Mesendoderm (in vitro differentiated cells): Measurements from ENCODE around the gene KRTAP17-1.

Experiments
- DNase-seq: peaks from one replicate; pipeline ENCODE4 v3.0.0; 2013
- H2AK5ac ChIP-seq: 2 replicates; pipeline ENCODE4 v1.6.1; 2013; ENCODE audit warnings: low read length, inconsistent platforms
- H2BK120ac ChIP-seq: 2 replicates; pipeline ENCODE4 v1.6.1; 2013; ENCODE audit warnings: low read depth, mild to moderate bottlenecking, low read length, moderate library complexity, mixed read lengths
- H2BK15ac ChIP-seq: replicated peaks from 2 replicates; pipeline ENCODE4 v1.6.1; 2013; ENCODE audit warnings: low read depth, mild to moderate bottlenecking, moderate library complexity
- H2BK5ac ChIP-seq: 2 replicates; pipeline ENCODE4 v1.6.1; 2013; ENCODE audit warnings: low read length, inconsistent platforms
- H3K18ac ChIP-seq: 2 replicates; pipeline ENCODE4 v1.6.1; 2013; ENCODE audit warnings: mild to moderate bottlenecking, low read length, mixed read lengths
- H3K23ac ChIP-seq: one replicate; pipeline ENCODE4 v1.6.1; 2013; ENCODE audit warnings: low read length
- H3K27ac ChIP-seq: 2 replicates; pipeline ENCODE4 v1.5.1; 2013; ENCODE audit warnings: low read depth, mild to moderate bottlenecking, inconsistent platforms, low read length, moderate library complexity
- H3K27me3 ChIP-seq: 2 replicates; pipeline ENCODE4 v1.6.1; 2013; ENCODE audit warnings: low read length, control low read depth, mild to moderate bottlenecking, inconsistent platforms; ENCODE audit not compliant: insufficient read depth, poor library complexity
- H3K36me3 ChIP-seq: 2 replicates; pipeline ENCODE4 v1.6.1; 2013; ENCODE audit warnings: low read length, inconsistent platforms; ENCODE audit not compliant: control insufficient read depth, insufficient read depth
- H3K4ac ChIP-seq: one replicate; pipeline ENCODE4 v1.6.1; 2013; ENCODE audit warnings: low read depth, mild to moderate bottlenecking, low read length, moderate library complexity
- H3K4me1 ChIP-seq: 2 replicates; pipeline ENCODE4 v1.6.1; 2013; ENCODE audit warnings: low read depth, low read length, inconsistent platforms; ENCODE audit not compliant: control insufficient read depth
- H3K4me2 ChIP-seq: 2 replicates; pipeline ENCODE4 v1.6.1; 2013; ENCODE audit warnings: low read length
- H3K4me3 ChIP-seq: 2 replicates; pipeline ENCODE4 v1.5.1; 2013; ENCODE audit warnings: mild to moderate bottlenecking, low read length
- H3K56ac ChIP-seq: one replicate; pipeline ENCODE4 v1.6.1; 2013; ENCODE audit warnings: low read length
- H3K79me1 ChIP-seq: 2 replicates; pipeline ENCODE4 v1.6.1; 2013; ENCODE audit warnings: low read length, inconsistent platforms
- H3K79me2 ChIP-seq: 2 replicates; pipeline ENCODE4 v1.6.1; 2013; ENCODE audit warnings: mild to moderate bottlenecking, low read length; ENCODE audit not compliant: control insufficient read depth, insufficient read depth
- H3K9ac ChIP-seq: 2 replicates; pipeline ENCODE4 v1.6.1; 2013; ENCODE audit warnings: low read length, inconsistent platforms
- H4K5ac ChIP-seq: one replicate; pipeline ENCODE4 v1.6.1; 2013; ENCODE audit warnings: low read length
- H4K8ac ChIP-seq: one replicate; pipeline ENCODE4 v1.6.1; 2013; ENCODE audit warnings: low read depth, mild to moderate bottlenecking, control low read depth, low read length, moderate library complexity
- WGBS: extraction: QIAGEN DNeasy Blood & Tissue Kit; methylation state at CpG from one replicate; pipeline ENCODE4 v1.1.7; 2013; ENCODE audit warnings: low lambda C conversion rate, missing lambda C conversion rate; ENCODE audit not compliant: insufficient coverage; ENCODE audit errors: extremely low coverage; 5-methylcytosine and 5-hydroxymethylcytosine counted together

Gene KRTAP17-1

DNA sequence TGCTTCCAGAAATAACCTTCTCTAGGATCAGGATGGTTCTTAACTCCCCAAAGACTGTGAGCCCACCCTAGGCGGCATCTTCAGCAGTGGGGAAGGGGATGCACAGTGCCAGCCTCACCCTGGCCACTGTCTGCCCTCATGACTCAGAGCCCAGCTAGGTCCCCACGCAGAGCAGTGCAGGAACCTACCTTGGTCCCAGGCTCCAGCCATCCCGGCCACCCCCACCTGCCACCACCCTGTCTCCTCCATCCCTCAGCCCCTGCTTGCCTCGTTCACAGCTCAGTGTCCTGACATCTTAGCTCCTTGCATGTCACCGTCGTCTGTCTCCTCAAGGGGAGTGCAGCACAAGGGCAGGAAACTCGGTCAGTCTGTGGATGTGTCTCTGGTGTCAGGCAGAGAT lies 16.1 kb upstream of the KRTAP17-1 start:
- H2BK15ac ChIP-seq = no peak overlapping the region
- H3K27me3 ChIP-seq = no peaks in the 10 kb centered on the region
- no peak overlapping the region for H2AK5ac ChIP-seq
- H3K4me1 ChIP-seq = peaks cover 2% of the 10 kb centered on the region
- no CpG with 5 or more reads among the region's 7 CpGs for WGBS
- no peak overlapping the region for H3K4me3 ChIP-seq
- no peak overlapping the region for H3K56ac ChIP-seq
- no peak overlapping the region for H3K23ac ChIP-seq
- H3K4me2 ChIP-seq = no peak overlapping the region
- H3K27ac ChIP-seq = no peak overlapping the region
- DNase-seq = no peak
- H2BK5ac ChIP-seq = no peak overlapping the region
- H3K4ac ChIP-seq = no peak overlapping the region
- H3K9ac ChIP-seq = no peak overlapping the region
- no peak overlapping the region for H4K8ac ChIP-seq
- H2BK120ac ChIP-seq = no peak overlapping the region
- H3K79me1 ChIP-seq = no peaks in the 10 kb centered on the region
- no peak overlapping the region for H3K18ac ChIP-seq
- H4K5ac ChIP-seq = no peak overlapping the region
- H3K79me2 ChIP-seq = no peaks in the 10 kb centered on the region
- H3K36me3 ChIP-seq = no peaks in the 10 kb centered on the region

DNA sequence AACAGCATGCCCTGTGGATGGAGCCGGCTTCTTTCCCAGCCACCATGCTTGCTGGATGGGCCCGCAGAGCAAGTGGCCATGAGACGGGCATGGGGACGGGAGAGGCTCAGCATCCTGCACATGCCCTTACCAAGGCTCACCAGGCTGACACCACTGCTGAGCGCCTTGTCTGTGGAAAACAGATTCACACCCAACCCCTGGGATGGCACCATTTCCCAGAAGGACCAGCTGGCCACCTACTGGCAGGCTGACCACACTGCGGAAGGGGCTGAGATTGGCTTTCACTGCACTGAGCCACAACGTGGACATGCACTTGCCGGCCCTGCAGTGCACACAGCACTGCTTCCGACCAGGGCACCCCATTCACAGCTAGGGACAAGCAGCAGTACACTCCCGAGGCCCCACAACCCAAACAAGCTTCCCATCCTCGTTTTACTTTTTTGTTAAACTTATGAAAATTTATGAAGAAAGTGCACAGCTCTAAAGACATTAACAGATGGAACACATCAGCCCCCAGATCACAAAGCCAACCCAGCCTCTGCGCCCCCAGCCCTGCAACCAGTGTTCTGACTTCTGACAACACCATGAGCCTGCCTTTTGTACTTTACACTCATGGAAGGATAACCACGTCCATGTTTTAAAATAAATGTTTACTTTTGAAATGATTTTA lies 13.9 kb upstream of the KRTAP17-1 start:
- Histone ChIP-seq H3K56ac (no peak overlapping the region), H3K4me2 (no peak overlapping the region), H3K27ac (no peak overlapping the region), H4K5ac (no peak overlapping the region), H2AK5ac (no peak overlapping the region), H3K79me1 (no peaks in the 10 kb centered on the region), H3K23ac (no peak overlapping the region), H3K36me3 (no peaks in the 10 kb centered on the region), H3K79me2 (no peaks in the 10 kb centered on the region), H2BK120ac (no peak overlapping the region), H3K18ac (no peak overlapping the region), H2BK15ac (no peak overlapping the region), H3K4me1 (peaks cover 2% of the 10 kb centered on the region), H2BK5ac (no peak overlapping the region), H3K4ac (no peak overlapping the region), H3K27me3 (no peaks in the 10 kb centered on the region), H4K8ac (no peak overlapping the region), H3K4me3 (no peak overlapping the region), H3K9ac (no peak overlapping the region)
- DNase-seq = peak; percentile 62
- WGBS = no CpG with 5 or more reads among the region's 13 CpGs

DNA sequence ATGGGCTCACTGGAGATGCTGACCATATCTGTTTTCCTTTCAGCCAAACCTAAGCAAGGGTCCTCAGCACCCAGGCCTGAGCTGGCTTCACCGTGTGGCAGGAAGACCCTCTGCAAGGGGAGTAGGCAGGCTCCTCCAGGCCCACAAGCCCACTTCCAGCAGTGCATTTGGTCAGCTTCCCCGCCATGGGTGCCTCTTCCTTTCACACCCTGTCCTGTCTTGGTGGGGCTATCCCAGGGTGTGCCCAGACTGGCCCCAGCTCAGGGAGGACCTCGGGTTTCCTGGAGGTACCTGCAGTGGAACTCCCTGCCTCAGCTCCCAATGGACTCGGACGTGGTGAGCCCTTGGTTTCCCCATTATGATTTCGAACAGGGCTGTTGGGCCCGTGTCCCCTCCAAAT lies 12.7 kb upstream of the KRTAP17-1 start:
- Histone ChIP-seq H4K5ac (no peak overlapping the region), H2BK5ac (no peak overlapping the region), H3K9ac (no peak overlapping the region), H2BK120ac (no peak overlapping the region), H2BK15ac (no peak overlapping the region), H3K4ac (no peak overlapping the region), H4K8ac (no peak overlapping the region), H3K4me1 (no peaks in the 10 kb centered on the region), H3K36me3 (no peaks in the 10 kb centered on the region), H2AK5ac (no peak overlapping the region), H3K56ac (no peak overlapping the region), H3K79me2 (no peaks in the 10 kb centered on the region), H3K27me3 (no peaks in the 10 kb centered on the region), H3K23ac (no peak overlapping the region), H3K79me1 (no peaks in the 10 kb centered on the region), H3K4me2 (no peak overlapping the region), H3K4me3 (no peak overlapping the region), H3K27ac (no peak overlapping the region), H3K18ac (no peak overlapping the region)
- no CpG with 5 or more reads among the region's 7 CpGs for WGBS
- DNase-seq = no peak

DNA sequence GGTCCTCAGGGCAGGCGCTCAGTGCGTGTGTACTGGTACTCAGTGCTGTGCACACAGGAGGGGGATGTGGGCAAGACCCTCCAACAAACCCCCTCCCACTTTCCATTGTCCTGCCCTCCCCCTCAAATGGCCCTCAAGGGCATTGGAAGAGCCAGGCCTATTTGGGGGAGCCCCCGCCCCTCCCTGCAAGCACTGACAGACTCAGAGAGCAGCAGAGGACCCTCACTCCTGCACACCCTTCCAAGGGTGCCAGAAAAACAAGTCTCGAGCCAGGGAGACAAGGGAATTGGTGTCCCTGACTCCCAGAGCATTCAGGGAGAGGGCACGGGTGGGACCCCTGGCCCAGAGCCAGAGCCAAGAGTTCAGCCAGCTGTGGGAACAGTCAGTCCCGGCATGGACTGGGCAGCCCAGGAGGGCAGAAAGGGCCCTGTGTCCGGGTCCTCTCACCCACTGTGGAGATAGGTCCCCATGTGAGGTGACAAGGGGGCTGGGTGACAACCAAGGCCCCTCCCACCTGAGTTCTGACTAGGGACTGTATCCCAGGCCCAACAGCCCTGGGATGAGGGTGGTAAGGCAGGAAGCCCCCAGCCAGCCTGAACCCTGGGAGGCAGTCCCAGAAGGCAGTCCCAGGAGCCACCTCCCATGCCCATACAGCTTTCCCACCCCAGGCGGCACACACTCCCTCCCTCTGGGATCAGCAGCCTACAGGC lies 12.1 kb upstream of the KRTAP17-1 start:
- H2AK5ac ChIP-seq = no peak overlapping the region
- H2BK15ac ChIP-seq = no peak overlapping the region
- H3K9ac ChIP-seq = no peak overlapping the region

DNA sequence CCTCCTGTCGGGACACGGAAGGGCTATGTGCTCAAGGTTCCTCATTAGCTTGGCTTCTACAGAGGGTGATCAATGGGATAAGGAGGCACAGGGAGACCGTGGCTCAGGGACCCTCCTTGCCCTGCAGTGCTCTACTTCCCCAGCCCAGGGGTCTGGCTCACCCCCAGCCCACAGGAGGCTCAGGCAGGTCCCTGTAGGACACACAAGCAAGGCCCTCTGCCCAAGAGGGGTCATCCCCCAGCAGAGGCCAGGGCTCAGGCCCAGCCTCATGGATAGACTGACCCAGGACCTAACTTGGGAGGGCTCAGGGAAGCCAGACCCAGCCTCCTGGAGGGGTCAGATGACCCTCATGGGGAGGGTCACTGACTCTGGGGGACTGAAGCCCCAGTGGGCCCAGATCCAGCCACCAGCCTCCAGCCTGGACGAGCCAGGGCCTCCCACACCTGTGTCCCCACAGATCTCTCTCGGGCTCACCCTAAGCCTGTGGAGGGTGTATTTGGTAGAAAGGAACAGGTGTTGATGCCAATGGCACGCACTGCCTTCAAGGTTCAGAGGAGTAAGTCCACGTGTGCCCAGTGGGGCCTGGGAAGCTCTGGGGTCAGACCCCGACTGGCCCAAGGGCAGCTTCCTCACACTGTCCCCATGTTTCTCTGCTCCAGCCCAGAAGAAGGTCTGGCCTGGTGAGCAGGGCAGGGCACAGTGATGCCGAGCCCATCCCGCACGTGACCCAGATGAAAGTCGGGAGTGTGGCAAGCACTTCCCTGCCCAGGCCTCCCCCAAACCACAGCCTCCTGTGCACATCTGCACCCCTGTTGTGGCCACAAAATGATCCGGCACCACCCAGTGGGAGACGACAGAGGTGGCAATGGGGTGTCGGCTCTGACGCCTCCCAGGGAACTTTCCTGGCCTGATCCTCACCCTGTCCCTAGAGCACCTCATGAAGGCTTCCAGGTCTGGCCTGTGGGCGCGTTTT lies 10.9 kb upstream of the KRTAP17-1 start:
- H3K4me2 ChIP-seq = no peak overlapping the region
- H2BK15ac ChIP-seq = no peak overlapping the region
- no peak overlapping the region for H3K9ac ChIP-seq
- no CpG with 5 or more reads among the region's 18 CpGs for WGBS
- no peaks in the 10 kb centered on the region for H3K79me2 ChIP-seq
- H3K27me3 ChIP-seq = no peaks in the 10 kb centered on the region
- H2BK5ac ChIP-seq = no peak overlapping the region
- H3K23ac ChIP-seq = no peak overlapping the region
- H3K79me1 ChIP-seq = no peaks in the 10 kb centered on the region
- no peak overlapping the region for H3K27ac ChIP-seq
- no peaks in the 10 kb centered on the region for H3K36me3 ChIP-seq
- no peak overlapping the region for H2AK5ac ChIP-seq
- DNase-seq = no peak
- no peak overlapping the region for H2BK120ac ChIP-seq
- H3K18ac ChIP-seq = no peak overlapping the region
- no peak overlapping the region for H3K4me3 ChIP-seq
- no peak overlapping the region for H4K5ac ChIP-seq
- H3K4ac ChIP-seq = no peak overlapping the region
- H4K8ac ChIP-seq = no peak overlapping the region
- H3K4me1 ChIP-seq = no peaks in the 10 kb centered on the region
- H3K56ac ChIP-seq = no peak overlapping the region

More for the DNA sequence above, 12.1 kb upstream of the KRTAP17-1 start:
- Histone ChIP-seq H4K5ac (no peak overlapping the region), H3K27ac (no peak overlapping the region), H3K4me1 (no peaks in the 10 kb centered on the region), H2BK5ac (no peak overlapping the region), H3K18ac (no peak overlapping the region), H3K27me3 (no peaks in the 10 kb centered on the region), H3K4me2 (no peak overlapping the region), H3K4me3 (no peak overlapping the region), H2BK120ac (no peak overlapping the region), H3K79me1 (no peaks in the 10 kb centered on the region), H3K23ac (no peak overlapping the region), H3K4ac (no peak overlapping the region), H4K8ac (no peak overlapping the region), H3K79me2 (no peaks in the 10 kb centered on the region), H3K36me3 (no peaks in the 10 kb centered on the region), H3K56ac (no peak overlapping the region)
- no peak for DNase-seq
- no CpG with 5 or more reads among the region's 8 CpGs for WGBS
